Measurements from ENCODE around the gene NBAS. TPM values are rescaled to one million over a fixed set of nuclear protein-coding genes. Genes with fewer than 3 reads are reported as not detected.

NBAS gene
- total RNA-seq, 1 donor from 2014 or later: 61.6 TPM

GRCh38 chr2:15170070-15170775, 390.9 kb downstream of the NBAS start:
- peak overlapping the region; percentile 69 for H3K27ac Mint-ChIP-seq (ENCODE audit: unreplicated experiment)
- H3K27me3 Mint-ChIP-seq (ENCODE audit: low read depth): no peaks in the 10 kb centered on the region
- no peak overlapping the region for H3K4me3 Mint-ChIP-seq
- DNase-seq (ENCODE audit: low read depth, low spot score): no peak
- H3K9me3 Mint-ChIP-seq: no peaks in the 10 kb centered on the region
- H3K4me1 Mint-ChIP-seq: peaks cover 27% of the 10 kb centered on the region
- no peak for TF ChIP-seq CTCF (conservative IDR thresholded peaks at IDR 0.05)
- H3K36me3 Mint-ChIP-seq (ENCODE audit: low read depth): peaks cover 4% of the 10 kb centered on the region

- no peak for TF ChIP-seq CTCF (conservative IDR thresholded peaks at IDR 0.05)
- no peak for DNase-seq (ENCODE audit: low read depth, low spot score)
- no peaks in the 10 kb centered on the region for H3K9me3 Mint-ChIP-seq
- no peaks in the 10 kb centered on the region for H3K27me3 Mint-ChIP-seq (ENCODE audit: low read depth)
- peaks cover 4% of the 10 kb centered on the region for H3K36me3 Mint-ChIP-seq (ENCODE audit: low read depth)
- H3K4me1 Mint-ChIP-seq: peaks cover 27% of the 10 kb centered on the region
- H3K4me3 Mint-ChIP-seq: no peak overlapping the region
- H3K27ac Mint-ChIP-seq (ENCODE audit: unreplicated experiment): peak overlapping the region; percentile 78
Observed at GRCh38 chr2:15169326-15170069, 391.6 kb downstream of the NBAS start.

- Mint-ChIP-seq H3K4me3 (no peak overlapping the region), H3K27ac (ENCODE audit: unreplicated experiment) (no peak overlapping the region), H3K4me1 (peaks cover 27% of the 10 kb centered on the region), H3K27me3 (ENCODE audit: low read depth) (no peaks in the 10 kb centered on the region), H3K9me3 (no peaks in the 10 kb centered on the region), H3K36me3 (ENCODE audit: low read depth) (peaks cover 4% of the 10 kb centered on the region)
- no peak for TF ChIP-seq CTCF (conservative IDR thresholded peaks at IDR 0.05)
- no peak for DNase-seq (ENCODE audit: low read depth, low spot score)
Observed at GRCh38 chr2:15168116-15168515, 393.0 kb downstream of the NBAS start.

GRCh38 chr2:15166878-15167277, 394.3 kb downstream of the NBAS start:
- H3K27ac Mint-ChIP-seq (ENCODE audit: unreplicated experiment): no peak overlapping the region
- peaks cover 4% of the 10 kb centered on the region for H3K36me3 Mint-ChIP-seq (ENCODE audit: low read depth)
- TF ChIP-seq CTCF (conservative IDR thresholded peaks at IDR 0.05): no peak
- H3K27me3 Mint-ChIP-seq (ENCODE audit: low read depth): no peaks in the 10 kb centered on the region
- DNase-seq (ENCODE audit: low read depth, low spot score): no peak
- H3K4me3 Mint-ChIP-seq: no peak overlapping the region
- no peaks in the 10 kb centered on the region for H3K9me3 Mint-ChIP-seq
- H3K4me1 Mint-ChIP-seq: peaks cover 27% of the 10 kb centered on the region

GRCh38 chr2:15163326-15163725, 397.8 kb downstream of the NBAS start:
- TF ChIP-seq CTCF (conservative IDR thresholded peaks at IDR 0.05): no peak
- DNase-seq (ENCODE audit: low read depth, low spot score): no peak

More at GRCh38 chr2:15163326-15163725, 397.8 kb downstream of the NBAS start:
- Mint-ChIP-seq H3K36me3 (ENCODE audit: low read depth) (peaks cover 4% of the 10 kb centered on the region), H3K9me3 (no peaks in the 10 kb centered on the region), H3K27me3 (ENCODE audit: low read depth) (no peaks in the 10 kb centered on the region), H3K4me1 (peaks cover 20% of the 10 kb centered on the region), H3K27ac (ENCODE audit: unreplicated experiment) (no peak overlapping the region), H3K4me3 (no peak overlapping the region)
